GM19455 (cell line): ENCODE data around the gene SHC3.

ENCODE experiments used
- ATAC-seq: cut with Tn5 transposase; IDR thresholded peaks from one replicate; pipeline ENCODE4 v1.9.1; 2021; ENCODE audit not compliant: unreplicated experiment

SHC3 gene

GRCh38 chr9:89026876-89027275, 151.7 kb downstream of the SHC3 start:
- no peak for ATAC-seq

GRCh38 chr9:89025553-89025952, 153.1 kb downstream of the SHC3 start:
- no peak for ATAC-seq

- no peak for ATAC-seq
These were observed 153.9 kb downstream of the SHC3 start for GRCh38 chr9:89024727-89025126.

GRCh38 chr9:89023740-89024139, 154.9 kb downstream of the SHC3 start:
- no peak for ATAC-seq

GRCh38 chr9:89022902-89023301, 155.7 kb downstream of the SHC3 start:
- ATAC-seq, result no peak

GRCh38 chr9:89022001-89022759, 156.4 kb downstream of the SHC3 start:
- ATAC-seq, result no peak

GRCh38 chr9:89021154-89021803, 157.3 kb downstream of the SHC3 start:
- ATAC-seq, result no peak

GRCh38 chr9:89020754-89021153, 157.9 kb downstream of the SHC3 start:
- no peak for ATAC-seq

GRCh38 chr9:89015336-89015735, 163.3 kb downstream of the SHC3 start:
- no peak for ATAC-seq

- ATAC-seq, result no peak
These were observed 164.5 kb downstream of the SHC3 start for GRCh38 chr9:89014153-89014552.

GRCh38 chr9:89013660-89014059, 165.0 kb downstream of the SHC3 start:
- ATAC-seq, result no peak

GRCh38 chr9:89012294-89013042, 166.2 kb downstream of the SHC3 start:
- ATAC-seq, result no peak

GRCh38 chr9:89011683-89012082, 166.9 kb downstream of the SHC3 start:
- ATAC-seq, result no peak

- ATAC-seq, result no peak
These were observed 168.0 kb downstream of the SHC3 start for GRCh38 chr9:89010526-89011111.

- ATAC-seq, result no peak
These were observed 168.6 kb downstream of the SHC3 start for GRCh38 chr9:89010056-89010455.

- ATAC-seq, result no peak
These were observed 169.1 kb downstream of the SHC3 start for GRCh38 chr9:89009546-89009840.

- ATAC-seq, result no peak
These were observed 169.7 kb downstream of the SHC3 start for GRCh38 chr9:89008744-89009545.

- ATAC-seq, result no peak
These were observed 170.4 kb downstream of the SHC3 start for GRCh38 chr9:89008055-89008743.

GRCh38 chr9:89006996-89007967, 171.3 kb downstream of the SHC3 start:
- ATAC-seq, result no peak
